PC-9 (cell line): ENCODE data around the gene MYO1G. TPM values are rescaled to one million over a fixed set of nuclear protein-coding genes. Genes with fewer than 3 reads are reported as not detected.
A peak's percentile ranks its signal among the peaks of the same experiment; 100 is the strongest.

ENCODE experiments used
- BruUV-seq: library from RNA; stranded (reverse); fragments of 400-500 nt; replicated peaks from 2 replicates; lab custom pipeline; 2021; lab: Mats Ljungman, UMichigan
- CTCF ChIA-PET: fragments of 300-600 bp; sonication (Branson Sonifier 250); formaldehyde crosslinking; loops from one replicate; lab custom pipeline; 2022; ENCODE audit warnings: antibody characterized with exemption; lab: Charles Lee
- POLR2A ChIA-PET: fragments of 300-600 bp; sonication (Branson Sonifier 250); formaldehyde crosslinking; loops from one replicate; lab custom pipeline; 2022; ENCODE audit warnings: antibody characterized with exemption; ENCODE audit not compliant: unreplicated experiment; lab: Charles Lee
- DNase-seq, 2 experiments: peaks; one replicate each; pipeline versions ENCODE4 v3.0.0 to v3.0.0-alpha.2; 2015 to 2022; ENCODE audit warnings: mixed read lengths in 1 of 2
- H2AFZ ChIP-seq: fragments of 200-600 bp; sonication (generic); 2 replicates; pipeline ENCODE4 v1.8.1; 2017; ENCODE audit warnings: antibody characterized with exemption
- H3F3A ChIP-seq: fragments of 200-600 bp; sonication (generic); 2 replicates; pipeline ENCODE4 v1.8.1; 2017; ENCODE audit warnings: antibody characterized with exemption, mild to moderate bottlenecking, low read depth; ENCODE audit not compliant: insufficient read depth
- H3K27ac ChIP-seq: fragments of 200-600 bp; sonication (generic); 2 replicates; pipeline ENCODE4 v1.6.1; 2016; ENCODE audit warnings: mixed run types
- H3K27me3 ChIP-seq: fragments of 200-600 bp; sonication (generic); 2 replicates; pipeline ENCODE4 v1.6.1; 2016; ENCODE audit warnings: low read depth, mixed run types; ENCODE audit not compliant: insufficient read depth
- H3K36me3 ChIP-seq: fragments of 200-600 bp; sonication (generic); 2 replicates; pipeline ENCODE4 v1.6.1; 2016; ENCODE audit warnings: low read depth, mixed run types
- H3K4me1 ChIP-seq: fragments of 200-600 bp; sonication (generic); replicated peaks from 2 replicates; pipeline ENCODE4 v1.6.1; 2016; ENCODE audit warnings: mixed run types; ENCODE audit not compliant: insufficient read depth
- H3K4me2 ChIP-seq: fragments of 200-600 bp; sonication (generic); 2 replicates; pipeline ENCODE4 v1.6.1; 2017; ENCODE audit warnings: mixed run types
- H3K4me3 ChIP-seq: fragments of 200-600 bp; sonication (generic); 2 replicates; pipeline ENCODE4 v1.6.1; 2016; ENCODE audit warnings: mixed run types
- H3K79me2 ChIP-seq: fragments of 200-600 bp; sonication (generic); 2 replicates; pipeline ENCODE4 v1.6.1; 2017; ENCODE audit warnings: low read depth, mixed run types
- H3K9me2 ChIP-seq: fragments of 200-600 bp; sonication (generic); 2 replicates; pipeline ENCODE4 v1.8.1; 2017; ENCODE audit warnings: mild to moderate bottlenecking; ENCODE audit not compliant: insufficient read depth
- H3K9me3 ChIP-seq: fragments of 200-600 bp; sonication (generic); 2 replicates; pipeline ENCODE4 v1.8.1; 2016; ENCODE audit warnings: low read depth; ENCODE audit not compliant: insufficient read depth
- H4K20me1 ChIP-seq: fragments of 200-600 bp; sonication (generic); 2 replicates; pipeline ENCODE4 v1.8.1; 2017; ENCODE audit not compliant: insufficient read depth
- EZH2 ChIP-seq: fragments of 200-600 bp; sonication (generic); IDR thresholded peaks from 2 replicates; pipeline ENCODE4 v1.8.0; 2017; ENCODE audit warnings: antibody characterized with exemption, low read depth
- intact Hi-C: fragments of 100-400 bp; cut with micrococcal nuclease; formaldehyde crosslinking; loops from one replicate; pipeline ENCODE4 v1.10.0; 2022; ENCODE audit not compliant: unreplicated experiment
- total RNA-seq: library from RNA; stranded (reverse); gene quantifications from 2 replicates; pipeline ENCODE4 v1.2.3, GENCODE V29; 2021
- TF ChIP-seq, protein P1 (sequence below): fragments of 200-600 bp; sonication (generic); conservative IDR thresholded peaks from 2 replicates; pipeline ENCODE4 v1.6.1; 2017; ENCODE audit warnings: mixed run types, antibody characterized with exemption, mild to moderate bottlenecking, moderate library complexity

Gene MYO1G
- total RNA-seq, 1 experiment from 2014 or later: 0.24 TPM

- TF ChIP-seq EZH2: no peak
- TF ChIP-seq, protein P1, sequence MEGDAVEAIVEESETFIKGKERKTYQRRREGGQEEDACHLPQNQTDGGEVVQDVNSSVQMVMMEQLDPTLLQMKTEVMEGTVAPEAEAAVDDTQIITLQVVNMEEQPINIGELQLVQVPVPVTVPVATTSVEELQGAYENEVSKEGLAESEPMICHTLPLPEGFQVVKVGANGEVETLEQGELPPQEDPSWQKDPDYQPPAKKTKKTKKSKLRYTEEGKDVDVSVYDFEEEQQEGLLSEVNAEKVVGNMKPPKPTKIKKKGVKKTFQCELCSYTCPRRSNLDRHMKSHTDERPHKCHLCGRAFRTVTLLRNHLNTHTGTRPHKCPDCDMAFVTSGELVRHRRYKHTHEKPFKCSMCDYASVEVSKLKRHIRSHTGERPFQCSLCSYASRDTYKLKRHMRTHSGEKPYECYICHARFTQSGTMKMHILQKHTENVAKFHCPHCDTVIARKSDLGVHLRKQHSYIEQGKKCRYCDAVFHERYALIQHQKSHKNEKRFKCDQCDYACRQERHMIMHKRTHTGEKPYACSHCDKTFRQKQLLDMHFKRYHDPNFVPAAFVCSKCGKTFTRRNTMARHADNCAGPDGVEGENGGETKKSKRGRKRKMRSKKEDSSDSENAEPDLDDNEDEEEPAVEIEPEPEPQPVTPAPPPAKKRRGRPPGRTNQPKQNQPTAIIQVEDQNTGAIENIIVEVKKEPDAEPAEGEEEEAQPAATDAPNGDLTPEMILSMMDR: no peak
- Histone ChIP-seq H3K36me3 (peaks cover 33% of the 10 kb centered on the region), H2AFZ (no peak overlapping the region), H4K20me1 (peaks cover 31% of the 10 kb centered on the region), H3K4me2 (no peak overlapping the region), H3F3A (peaks cover 64% of the 10 kb centered on the region), H3K27me3 (no peaks in the 10 kb centered on the region), H3K4me1 (peaks cover 15% of the 10 kb centered on the region; the same call in 1 of the 2 replicates), H3K9me3 (no peaks in the 10 kb centered on the region), H3K4me3 (no peak overlapping the region), H3K9me2 (no peaks in the 10 kb centered on the region), H3K79me2 (peaks cover 27% of the 10 kb centered on the region), H3K27ac (peak overlapping the region; percentile 10)
- no TSS peak for BruUV-seq
- ChIA-PET POLR2A (interaction anchor here (0.7 kb wide), 1 partner anchor 210 kb away, joined by 3 read pairs; no protein-coding TSS in a partner anchor), CTCF (no interaction called here)
- intact Hi-C loops: loop anchor here (10.0 kb wide), 2 partner anchors 126 to 396 kb away; partner anchors contain the start of gene TMED4
- no peak for DNase-seq
Measured at GRCh38 chr7:44980393-44981034, 1.7 kb upstream of the MYO1G start.

GRCh38 chr7:44979481-44980392, 922 bp upstream of the MYO1G start:
- BruUV-seq: no TSS peak

GRCh38 chr7:44977959-44978335, 868 bp downstream of the MYO1G start:
- Histone ChIP-seq H3K79me2 (peaks cover under 1% of the 10 kb centered on the region; the same call in 1 of the 2 replicates), H4K20me1 (peaks cover 9% of the 10 kb centered on the region), H3F3A (peaks cover 38% of the 10 kb centered on the region), H3K27ac (no peak overlapping the region), H3K4me2 (no peak overlapping the region), H3K9me3 (no peaks in the 10 kb centered on the region), H3K4me3 (no peak overlapping the region), H3K4me1 (no peaks in the 10 kb centered on the region), H3K9me2 (no peaks in the 10 kb centered on the region), H2AFZ (no peak overlapping the region), H3K27me3 (no peaks in the 10 kb centered on the region), H3K36me3 (peaks cover 7% of the 10 kb centered on the region; the same call in 1 of the 2 replicates)
- intact Hi-C loops: no loop called here
- TF ChIP-seq, protein P1: no peak
- TF ChIP-seq EZH2: no peak
- BruUV-seq: no TSS peak
- ChIA-PET CTCF (no interaction called here), POLR2A (interaction anchor here (0.6 kb wide), 1 partner anchor 88 kb away, joined by 7 read pairs; no protein-coding TSS in a partner anchor)
- no peak for DNase-seq

More at GRCh38 chr7:44979481-44980392, 922 bp upstream of the MYO1G start:
- H3K79me2 ChIP-seq: peaks cover 19% of the 10 kb centered on the region
- CTCF ChIA-PET: no interaction called here
- peaks cover 24% of the 10 kb centered on the region for H4K20me1 ChIP-seq
- no peaks in the 10 kb centered on the region for H3K9me3 ChIP-seq
- H3K4me3 ChIP-seq: no peak overlapping the region
- DNase-seq: no peak
- no peak overlapping the region for H2AFZ ChIP-seq
- no peaks in the 10 kb centered on the region for H3K27me3 ChIP-seq
- H3K9me2 ChIP-seq: no peaks in the 10 kb centered on the region
- peaks cover 9% of the 10 kb centered on the region; the same call in 1 of the 2 replicates for H3K4me1 ChIP-seq
- H3K4me2 ChIP-seq: no peak overlapping the region
- intact Hi-C loops: loop anchor here (10.0 kb wide), 2 partner anchors 125 to 395 kb away; partner anchors contain the start of gene TMED4
- peaks cover 56% of the 10 kb centered on the region for H3F3A ChIP-seq
- peak overlapping the region; percentile 10; the same call in 1 of the 2 replicates for H3K27ac ChIP-seq
- TF ChIP-seq, protein P1: no peak
- no peak for TF ChIP-seq EZH2
- POLR2A ChIA-PET: interaction anchor here (0.7 kb wide), 1 partner anchor 209 kb away, joined by 3 read pairs; no protein-coding TSS in a partner anchor
- H3K36me3 ChIP-seq: peaks cover 25% of the 10 kb centered on the region
